ENCODE measurements around the gene MRPL27. TPM values are rescaled to one million over a fixed set of nuclear protein-coding genes. Genes with fewer than 3 reads are reported as not detected.

Gene MRPL27
- polyA plus RNA-seq, 1 donor from 2014 or later: 118 TPM

GRCh38 chr17:50365165-50365564 is 7.8 kb downstream of the MRPL27 start:
- no peaks in the 10 kb centered on the region for H3K27me3 ChIP-seq (ENCODE audit: insufficient read depth, low read depth, low read length)
- no peak overlapping the region for H3K9ac ChIP-seq (ENCODE audit: low read length)
- H3K79me2 ChIP-seq (replicated peaks; ENCODE audit: insufficient read depth, low read length): no peaks in the 10 kb centered on the region
- no peak for TF ChIP-seq TAF1 (IDR thresholded peaks at IDR 0.05; ENCODE audit: low read depth)
- TF ChIP-seq EZH2 (IDR thresholded peaks at IDR 0.05; ENCODE audit: borderline replicate concordance, insufficient read depth, low read length, poor library complexity, severe bottlenecking): no peak
- TF ChIP-seq POLR2AphosphoS5 (IDR thresholded peaks at IDR 0.05): no peak
- no peak for TF ChIP-seq CTCF (IDR thresholded peaks at IDR 0.05; ENCODE audit: poor library complexity, severe bottlenecking)
- TF ChIP-seq MXI1 (conservative IDR thresholded peaks at IDR 0.05; ENCODE audit: poor library complexity, severe bottlenecking): no peak
- no peak for TF ChIP-seq SMC3 (conservative IDR thresholded peaks at IDR 0.05; ENCODE audit: poor library complexity)
- TF ChIP-seq REST (IDR thresholded peaks at IDR 0.05; ENCODE audit: borderline replicate concordance): no peak
- no peaks in the 10 kb centered on the region for H3K9me3 ChIP-seq (ENCODE audit: low read length)
- no peak overlapping the region for H3K4me2 ChIP-seq (ENCODE audit: low read length)
- no peaks in the 10 kb centered on the region for H4K20me1 ChIP-seq (ENCODE audit: insufficient read depth)
- H3K4me3 ChIP-seq (ENCODE audit: low read length): no peak overlapping the region
- no peak overlapping the region for H3K27ac ChIP-seq (ENCODE audit: low read length)
- H3K9me2 ChIP-seq (ENCODE audit: insufficient read depth, low read length): no peaks in the 10 kb centered on the region
- no peaks in the 10 kb centered on the region for H3F3A ChIP-seq (ENCODE audit: insufficient read depth, low read length, poor library complexity, severe bottlenecking)
- no peak overlapping the region for H2AFZ ChIP-seq (ENCODE audit: low read depth, low read length)
- H3K36me3 ChIP-seq (ENCODE audit: insufficient read depth, low read length): no peaks in the 10 kb centered on the region

GRCh38 chr17:50364715-50365114 is 8.3 kb downstream of the MRPL27 start:
- no peaks in the 10 kb centered on the region for H4K20me1 ChIP-seq (ENCODE audit: insufficient read depth)
- no peak overlapping the region for H3K9ac ChIP-seq (ENCODE audit: low read length)
- H3F3A ChIP-seq (ENCODE audit: insufficient read depth, low read length, poor library complexity, severe bottlenecking): no peaks in the 10 kb centered on the region
- no peak overlapping the region for H3K27ac ChIP-seq (ENCODE audit: low read length)
- no peaks in the 10 kb centered on the region for H3K9me2 ChIP-seq (ENCODE audit: insufficient read depth, low read length)
- H3K27me3 ChIP-seq (ENCODE audit: insufficient read depth, low read depth, low read length): no peaks in the 10 kb centered on the region
- no peaks in the 10 kb centered on the region for H3K36me3 ChIP-seq (ENCODE audit: insufficient read depth, low read length)
- no peaks in the 10 kb centered on the region for H3K9me3 ChIP-seq (ENCODE audit: low read length)
- no peaks in the 10 kb centered on the region for H3K79me2 ChIP-seq (replicated peaks; ENCODE audit: insufficient read depth, low read length)
- TF ChIP-seq POLR2AphosphoS5 (IDR thresholded peaks at IDR 0.05) (no peak), RAD21 (conservative IDR thresholded peaks at IDR 0.05) (no peak), CTCF (IDR thresholded peaks at IDR 0.05; ENCODE audit: poor library complexity, severe bottlenecking) (no peak), SMC3 (conservative IDR thresholded peaks at IDR 0.05; ENCODE audit: poor library complexity) (no peak), REST (IDR thresholded peaks at IDR 0.05; ENCODE audit: borderline replicate concordance) (no peak), EZH2 (IDR thresholded peaks at IDR 0.05; ENCODE audit: borderline replicate concordance, insufficient read depth, low read length, poor library complexity, severe bottlenecking) (no peak), TAF1 (IDR thresholded peaks at IDR 0.05; ENCODE audit: low read depth) (no peak), MXI1 (conservative IDR thresholded peaks at IDR 0.05; ENCODE audit: poor library complexity, severe bottlenecking) (no peak), EP300 (conservative IDR thresholded peaks at IDR 0.05; ENCODE audit: poor library complexity, severe bottlenecking) (no peak)
- no peak overlapping the region for H2AFZ ChIP-seq (ENCODE audit: low read depth, low read length)
- H3K4me3 ChIP-seq (ENCODE audit: low read length): no peak overlapping the region
- H3K4me2 ChIP-seq (ENCODE audit: low read length): no peak overlapping the region
